GM18511 (cell line): ENCODE measurements around the gene SLX9.

Experiments used
- ATAC-seq: cut with Tn5 transposase; IDR thresholded peaks from one replicate; pipeline ENCODE4 v1.9.1; 2021; ENCODE audit warnings: mild to moderate bottlenecking, moderate library complexity; ENCODE audit not compliant: unreplicated experiment

Gene SLX9

GRCh38 chr21:44944596-44944995, 4.8 kb downstream of the SLX9 start:
- no peak for ATAC-seq

- no peak for ATAC-seq
Measured at GRCh38 chr21:44946254-44947041, 6.6 kb downstream of the SLX9 start.

- no peak for ATAC-seq
Measured at GRCh38 chr21:44947111-44947929, 7.5 kb downstream of the SLX9 start.

GRCh38 chr21:44947930-44948331, 8.1 kb downstream of the SLX9 start:
- no peak for ATAC-seq

- no peak for ATAC-seq
Measured at GRCh38 chr21:44948426-44949120, 8.7 kb downstream of the SLX9 start.

GRCh38 chr21:44949161-44949778, 9.4 kb downstream of the SLX9 start:
- no peak for ATAC-seq

GRCh38 chr21:44949779-44950198, 10.0 kb downstream of the SLX9 start:
- ATAC-seq, result no peak

GRCh38 chr21:44950351-44950750, 10.5 kb downstream of the SLX9 start:
- no peak for ATAC-seq

- no peak for ATAC-seq
Measured at GRCh38 chr21:44951186-44951915, 11.5 kb downstream of the SLX9 start.

GRCh38 chr21:44952116-44952928, 12.5 kb downstream of the SLX9 start:
- no peak for ATAC-seq

GRCh38 chr21:44952929-44953627, 13.2 kb downstream of the SLX9 start:
- ATAC-seq, result no peak

- ATAC-seq, result no peak
Measured at GRCh38 chr21:44953628-44954021, 13.8 kb downstream of the SLX9 start.

GRCh38 chr21:44954281-44954771, 14.5 kb downstream of the SLX9 start:
- ATAC-seq, result no peak

- ATAC-seq, result no peak
Measured at GRCh38 chr21:44955141-44955797, 15.4 kb downstream of the SLX9 start.

GRCh38 chr21:44955798-44956175, 16.0 kb downstream of the SLX9 start:
- no peak for ATAC-seq

- ATAC-seq, result no peak
Measured at GRCh38 chr21:44956356-44957046, 16.7 kb downstream of the SLX9 start.

GRCh38 chr21:44957047-44957831, 17.4 kb downstream of the SLX9 start:
- ATAC-seq, result no peak
